Renal cortex interstitium (tissue), 11 donors: ENCODE results near the gene TPBG. TPM values are rescaled to one million over a fixed set of nuclear protein-coding genes. Genes with fewer than 3 reads are reported as not detected.
"Not testable (repeated sequence)": the region's sequence is repeated elsewhere in the genome, so short reads cannot be mapped to it uniquely, and the experiment has no call there.

ENCODE experiments used
- DNase-seq, 11 donors: peaks; one replicate each; pipeline ENCODE4 v3.0.0-alpha.2; 2013; ENCODE audit warnings: low read depth in 9 of 11, low spot score in 4 of 11; ENCODE audit errors: extremely low read depth in 1 of 11
- polyA plus RNA-seq, 3 donors: library from polyadenylated mRNA; unstranded; fragments of 120-200 nt; gene quantifications; one replicate each; pipeline ENCODE4 v1.2.1, GENCODE V29; 2013; ENCODE audit not compliant: insufficient read length in 3 of 3

TPBG gene
- polyA plus RNA-seq, 3 donors = 26.4 to 31.0 (median 30.5) TPM

DNA sequence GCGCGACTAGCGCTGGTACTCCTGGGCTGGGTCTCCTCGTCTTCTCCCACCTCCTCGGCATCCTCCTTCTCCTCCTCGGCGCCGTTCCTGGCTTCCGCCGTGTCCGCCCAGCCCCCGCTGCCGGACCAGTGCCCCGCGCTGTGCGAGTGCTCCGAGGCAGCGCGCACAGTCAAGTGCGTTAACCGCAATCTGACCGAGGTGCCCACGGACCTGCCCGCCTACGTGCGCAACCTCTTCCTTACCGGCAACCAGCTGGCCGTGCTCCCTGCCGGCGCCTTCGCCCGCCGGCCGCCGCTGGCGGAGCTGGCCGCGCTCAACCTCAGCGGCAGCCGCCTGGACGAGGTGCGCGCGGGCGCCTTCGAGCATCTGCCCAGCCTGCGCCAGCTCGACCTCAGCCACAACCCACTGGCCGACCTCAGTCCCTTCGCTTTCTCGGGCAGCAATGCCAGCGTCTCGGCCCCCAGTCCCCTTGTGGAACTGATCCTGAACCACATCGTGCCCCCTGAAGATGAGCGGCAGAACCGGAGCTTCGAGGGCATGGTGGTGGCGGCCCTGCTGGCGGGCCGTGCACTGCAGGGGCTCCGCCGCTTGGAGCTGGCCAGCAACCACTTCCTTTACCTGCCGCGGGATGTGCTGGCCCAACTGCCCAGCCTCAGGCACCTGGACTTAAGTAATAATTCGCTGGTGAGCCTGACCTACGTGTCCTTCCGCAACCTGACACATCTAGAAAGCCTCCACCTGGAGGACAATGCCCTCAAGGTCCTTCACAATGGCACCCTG is 1.6 kb downstream of the TPBG start:
- peak in 8 of 11 donors; percentile 17 to 45 (median 24) for DNase-seq

GRCh38 chr6:82367704-82368103 is 4.1 kb downstream of the TPBG start:
- no peak for DNase-seq

DNA sequence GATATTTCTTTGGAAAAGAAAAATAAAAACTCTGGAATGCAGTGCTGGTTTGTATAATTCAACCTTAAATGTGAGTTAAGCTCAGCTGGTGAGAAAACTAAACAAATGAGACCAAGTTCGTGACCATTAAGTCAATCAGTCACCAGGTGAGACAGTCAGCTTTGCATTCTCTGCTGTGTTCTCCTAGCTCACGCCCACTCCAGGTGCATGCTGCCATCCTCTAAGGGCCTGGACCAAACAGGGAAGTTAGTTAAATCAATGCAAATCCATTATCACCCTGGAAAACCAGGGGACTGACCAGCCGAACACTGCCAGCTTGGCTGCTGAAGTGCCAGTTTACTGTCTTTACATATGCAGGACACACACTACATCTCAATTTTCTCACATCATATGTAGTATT is 7.2 kb downstream of the TPBG start:
- DNase-seq = no peak

- DNase-seq = no peak
Observed at GRCh38 chr6:82371799-82372546, 8.4 kb downstream of the TPBG start.

DNA sequence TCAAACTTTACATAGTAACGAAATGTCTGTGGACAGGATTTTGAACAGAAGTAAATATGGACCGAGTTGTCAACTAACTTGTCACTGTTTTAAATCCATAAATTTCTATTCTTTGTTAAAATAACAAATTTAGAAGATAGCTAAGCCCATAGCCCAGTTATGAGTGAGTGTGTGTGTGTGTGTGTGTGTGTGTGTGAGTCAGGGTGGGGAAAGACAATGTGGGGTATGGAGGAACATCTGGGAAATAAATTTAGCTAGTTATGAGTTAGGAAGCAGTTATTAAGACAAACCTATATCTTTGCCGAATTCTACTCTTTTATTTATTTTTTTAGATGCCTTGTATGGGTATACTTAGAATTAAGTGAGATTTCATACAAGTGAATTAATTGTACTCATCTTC is 9.0 kb downstream of the TPBG start:
- DNase-seq = no peak

GRCh38 chr6:82374516-82374915 is 10.9 kb downstream of the TPBG start:
- DNase-seq = no peak

GRCh38 chr6:82376636-82377035 is 13.0 kb downstream of the TPBG start:
- no peak for DNase-seq

DNA sequence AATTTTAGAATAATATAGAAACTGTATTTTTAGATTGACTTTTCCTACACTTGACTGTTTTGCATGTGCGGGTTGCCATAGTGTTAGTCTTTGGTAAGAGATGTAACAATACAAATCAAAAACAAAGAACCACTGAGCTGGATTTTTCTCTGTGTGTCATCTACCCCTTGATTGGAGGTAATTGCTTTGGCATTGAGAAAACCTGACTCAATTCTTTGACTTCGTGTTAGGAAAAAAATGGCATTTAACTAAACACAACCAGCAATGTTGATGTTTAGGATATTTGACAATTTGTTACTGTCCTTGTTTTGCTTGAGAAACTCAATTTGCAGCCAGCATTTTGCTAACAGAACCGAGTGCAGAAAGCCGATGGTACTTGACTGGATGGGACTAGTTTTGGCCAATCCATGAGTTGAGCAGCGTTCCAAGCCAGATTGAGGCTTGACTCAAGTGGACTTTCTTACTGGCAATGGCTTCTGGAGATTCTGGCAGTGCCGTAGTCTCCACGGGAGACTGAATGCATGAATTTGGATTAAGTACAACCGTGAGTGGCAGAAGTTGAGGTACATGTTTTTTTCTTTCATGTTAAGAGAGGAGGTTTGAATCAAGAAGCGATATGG is 17.1 kb downstream of the TPBG start:
- no peak for DNase-seq

- no peak for DNase-seq
Observed at GRCh38 chr6:82381278-82381677, 17.7 kb downstream of the TPBG start.

GRCh38 chr6:82385102-82385501 is 21.5 kb downstream of the TPBG start:
- no peak for DNase-seq

DNA sequence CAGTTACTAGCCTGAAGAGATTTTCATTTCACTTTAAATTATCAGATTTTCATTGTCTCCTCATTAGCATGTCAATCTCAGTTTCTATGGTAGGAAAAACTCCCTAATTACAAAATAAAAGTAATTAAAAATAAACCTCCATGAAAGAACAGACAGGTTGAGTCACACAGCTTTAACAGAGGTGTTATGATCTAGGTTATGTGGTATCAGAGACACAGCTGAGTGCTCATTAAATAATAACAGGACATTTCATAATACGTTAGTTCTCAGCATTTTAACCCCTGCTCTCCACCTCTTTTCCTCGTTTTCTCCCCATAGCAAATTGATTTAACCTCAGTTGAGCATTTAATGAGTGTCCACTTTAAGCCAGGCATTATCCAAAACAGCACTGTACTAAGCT is 21.9 kb downstream of the TPBG start:
- DNase-seq = no peak

DNA sequence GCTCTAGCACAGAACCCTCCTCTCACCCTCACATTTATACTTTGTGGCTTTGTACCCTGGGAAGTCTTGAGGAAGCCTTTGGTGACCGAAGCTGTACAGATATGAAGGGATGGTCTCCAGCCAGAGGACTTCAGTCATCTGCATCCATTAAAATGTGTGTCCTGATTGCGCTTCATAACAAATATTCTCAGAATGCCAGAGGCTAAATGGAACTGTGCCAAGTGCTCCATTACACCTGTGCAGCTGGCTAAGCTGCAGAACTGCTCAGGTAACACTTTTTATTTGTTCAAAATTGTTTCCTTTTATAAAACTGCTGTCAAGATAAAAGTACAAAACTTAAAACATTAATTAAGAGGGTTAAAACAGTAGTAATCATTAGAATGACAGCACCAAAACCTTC is 22.3 kb downstream of the TPBG start:
- no peak for DNase-seq

DNA sequence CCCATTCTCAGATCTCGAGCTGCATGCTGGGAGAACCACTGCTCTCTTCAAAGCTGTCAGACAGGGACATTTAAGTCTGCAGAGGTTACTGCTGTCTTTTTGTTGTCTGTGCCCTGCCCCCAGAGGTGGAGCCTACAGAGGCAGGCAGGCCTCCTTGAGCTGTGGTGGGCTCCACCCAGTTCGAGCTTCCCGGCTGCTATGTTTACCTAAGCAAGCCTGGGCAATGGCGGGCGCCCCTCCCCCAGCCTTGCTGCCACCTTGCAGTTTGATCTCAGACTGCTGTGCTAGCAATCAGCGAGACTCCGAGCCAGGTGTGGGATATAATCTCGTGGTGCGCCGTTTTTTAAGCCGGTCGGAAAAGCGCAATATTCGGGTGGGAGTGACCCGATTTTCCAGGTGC is 31.2 kb downstream of the TPBG start:
- not testable (repeated sequence) for DNase-seq

- no peak for DNase-seq
Observed at GRCh38 chr6:82396964-82397751, 33.5 kb downstream of the TPBG start.

DNA sequence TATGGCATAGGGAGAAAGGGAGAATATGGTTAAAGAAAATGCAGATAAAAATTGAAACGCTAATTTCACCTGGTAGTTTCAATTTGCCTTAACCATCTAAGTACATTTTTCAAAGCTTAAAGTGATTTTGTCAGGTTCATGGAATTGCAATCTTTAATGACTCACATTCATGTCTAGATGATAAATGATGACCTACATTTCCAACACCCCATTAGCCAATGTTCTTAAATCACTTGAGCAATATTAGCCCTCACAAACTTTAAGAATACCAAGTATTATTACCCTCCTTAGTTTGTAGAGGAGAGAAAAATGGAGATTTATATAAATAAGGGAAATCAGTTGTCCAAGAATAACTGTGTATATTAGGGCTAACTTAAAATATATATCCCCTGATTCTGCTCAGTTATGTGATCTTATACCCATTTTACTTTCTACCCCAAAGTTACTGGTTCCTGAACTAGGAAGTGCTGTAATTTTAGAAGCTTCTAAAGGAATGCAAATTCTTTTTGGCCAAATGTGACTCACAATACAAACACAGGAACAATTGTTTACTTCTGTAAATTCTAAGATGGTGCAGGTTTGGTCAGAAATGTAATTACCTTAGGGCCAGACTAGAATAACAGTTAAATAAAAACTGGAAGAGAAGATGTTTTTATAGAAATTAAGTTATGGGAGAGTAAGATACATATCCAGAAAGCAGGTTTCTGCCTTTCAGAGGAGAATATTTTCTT is 34.5 kb downstream of the TPBG start:
- no peak for DNase-seq

DNA sequence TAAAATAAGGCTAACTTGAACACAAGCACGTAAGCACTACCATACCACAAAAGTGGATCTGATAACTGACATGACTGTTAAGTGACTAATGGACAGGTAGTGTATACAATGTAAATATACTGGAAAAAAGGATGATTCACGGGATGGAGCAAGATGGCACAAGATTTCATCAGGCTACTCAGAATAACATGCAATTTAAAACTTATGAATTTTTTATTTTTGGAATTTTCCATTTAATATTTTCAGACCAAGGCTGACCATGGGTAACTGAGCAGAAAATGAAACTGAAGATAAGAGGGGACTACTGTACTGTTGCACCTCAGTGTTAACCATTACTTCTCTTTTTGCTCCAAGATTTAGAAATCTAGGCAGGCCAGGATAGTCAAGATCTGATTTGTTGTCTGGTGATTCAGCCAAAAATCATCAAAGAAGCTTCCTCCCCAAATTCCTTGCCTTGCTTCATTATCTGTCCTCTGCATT is 45.4 kb downstream of the TPBG start:
- no peak for DNase-seq

GRCh38 chr6:82410151-82410648 is 46.6 kb downstream of the TPBG start:
- no peak for DNase-seq

DNA sequence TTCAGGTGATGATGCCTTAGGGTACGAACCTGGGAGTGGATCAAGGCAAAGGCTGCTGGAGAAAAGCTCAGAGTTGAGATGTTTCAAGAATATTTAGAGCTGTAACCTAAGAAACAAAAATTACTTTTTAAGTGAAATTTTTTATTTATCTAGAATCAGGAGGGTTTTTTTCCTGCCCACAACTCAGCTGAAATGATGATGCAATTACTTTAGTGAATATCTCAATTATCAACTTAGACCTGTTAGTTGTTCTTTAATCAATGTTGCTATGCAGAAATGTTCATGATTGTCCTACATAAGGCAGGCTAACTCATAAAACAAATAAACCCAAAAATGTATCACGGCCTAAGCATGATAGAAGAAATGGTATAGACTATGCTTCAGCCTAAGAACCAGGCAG is 50.3 kb downstream of the TPBG start:
- DNase-seq = no peak
